ENCODE data around the gene ULK4. TPM values are rescaled to one million over a fixed set of nuclear protein-coding genes. Genes with fewer than 3 reads are reported as not detected.

The ULK4 gene
- total RNA-seq, 1 experiment from 2014 or later, result 14.3 TPM

DNA sequence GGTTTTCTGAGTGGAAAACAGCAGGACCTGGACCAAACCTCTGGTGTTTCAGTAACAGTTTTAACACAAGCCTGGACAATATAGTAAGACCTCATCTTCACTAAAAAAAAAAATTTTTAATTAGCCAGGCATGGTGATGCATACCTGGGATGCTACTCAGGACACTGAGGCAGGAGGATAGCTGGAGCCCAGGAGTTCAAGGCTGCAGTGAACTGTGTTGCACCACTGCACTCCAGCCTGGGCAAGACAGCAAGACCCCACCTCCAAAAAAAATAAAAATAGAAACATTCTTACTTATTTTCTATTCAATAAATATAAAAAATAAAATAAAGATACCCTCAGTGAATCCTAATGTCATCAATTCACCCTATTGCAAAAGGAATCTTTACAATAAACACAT, 21.5 kb downstream of the ULK4 start:
- H3K27ac ChIP-seq (ENCODE audit: low read length), result no peak overlapping the region

DNA sequence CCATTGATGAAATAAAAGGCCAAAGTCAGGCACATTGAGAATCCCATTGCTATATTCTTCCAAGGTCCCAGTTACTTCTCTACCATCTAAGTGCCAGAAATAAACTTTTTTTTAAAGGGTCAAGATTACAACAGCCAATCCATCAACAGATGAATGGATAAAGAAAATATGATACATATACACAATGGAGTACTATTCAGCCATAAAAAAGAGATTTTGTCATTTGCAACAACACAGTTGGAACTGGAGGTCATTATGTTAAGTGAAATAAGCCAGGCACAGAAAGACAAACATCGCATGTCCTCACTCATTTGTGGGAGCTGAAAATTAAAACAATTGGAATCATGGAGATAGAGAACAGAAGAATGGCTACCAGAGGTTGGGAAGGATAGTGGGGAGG, 25.5 kb downstream of the ULK4 start:
- H3K4me1 ChIP-seq (ENCODE audit: control insufficient read depth, insufficient read depth, low read length), result peaks cover 10% of the 10 kb centered on the region

More for the DNA sequence above, 21.5 kb downstream of the ULK4 start:
- in situ Hi-C loops (cut with HindIII; ENCODE audit: low pct_unique_long_range_greater_than_20kb, low sequenced_read_pairs) (no loop called here), intact Hi-C loops (cut with micrococcal nuclease; ENCODE audit: unreplicated experiment) (no loop called here)
- POLR2A ChIA-PET, result no interaction called here
- Histone ChIP-seq H3K4me3 (ENCODE audit: low read depth in 2 of 2, low read length in 2 of 2) (no peak overlapping the region), H3K36me3 (ENCODE audit: control insufficient read depth, insufficient read depth, low read length) (no peaks in the 10 kb centered on the region; the same call in 1 of the 2 replicates), H3K9me3 (ENCODE audit: control insufficient read depth, insufficient read depth, low read depth, low read length) (no peaks in the 10 kb centered on the region), H3K27me3 (ENCODE audit: control insufficient read depth, insufficient read depth, low read length) (no peaks in the 10 kb centered on the region), H3K4me1 (ENCODE audit: control insufficient read depth, insufficient read depth, low read length) (no peaks in the 10 kb centered on the region)
- CTCF ChIA-PET, result no interaction called here
- TF ChIP-seq TCF7L2 (IDR thresholded peaks at IDR 0.05; ENCODE audit: low read depth, low read length) (no peak), REST (IDR thresholded peaks at IDR 0.05; ENCODE audit: insufficient read depth in 1 of 2, low read depth in 2 of 2, low read length in 1 of 2) (no peak), CTCF (IDR thresholded peaks at IDR 0.05) (no peak), POLR2AphosphoS5 (IDR thresholded peaks at IDR 0.05; ENCODE audit: low read depth, low read length) (no peak), SIN3A (IDR thresholded peaks at IDR 0.05; ENCODE audit: borderline replicate concordance, insufficient read depth, low read depth, low read length) (no peak)
- DNase-seq (ENCODE audit: low read depth, low spot score), result no peak
- ATAC-seq, result no peak
- no TSS peak for BruUV-seq (replicated peaks)

More for the DNA sequence above, 25.5 kb downstream of the ULK4 start:
- in situ Hi-C loops (cut with HindIII; ENCODE audit: low pct_unique_long_range_greater_than_20kb, low sequenced_read_pairs), result no loop called here
- ATAC-seq, result no peak
- POLR2A ChIA-PET, result no interaction called here
- H3K27ac ChIP-seq (ENCODE audit: low read length), result no peak overlapping the region
- CTCF ChIA-PET, result no interaction called here
- intact Hi-C loops (cut with micrococcal nuclease; ENCODE audit: unreplicated experiment), result no loop called here
- no peaks in the 10 kb centered on the region for H3K9me3 ChIP-seq (ENCODE audit: control insufficient read depth, insufficient read depth, low read depth, low read length)
- no peaks in the 10 kb centered on the region for H3K27me3 ChIP-seq (ENCODE audit: control insufficient read depth, insufficient read depth, low read length)
- TF ChIP-seq CTCF (IDR thresholded peaks at IDR 0.05) (no peak), SIN3A (IDR thresholded peaks at IDR 0.05; ENCODE audit: borderline replicate concordance, insufficient read depth, low read depth, low read length) (no peak), REST (IDR thresholded peaks at IDR 0.05; ENCODE audit: insufficient read depth in 1 of 2, low read depth in 2 of 2, low read length in 1 of 2) (no peak), TCF7L2 (IDR thresholded peaks at IDR 0.05; ENCODE audit: low read depth, low read length) (no peak), POLR2AphosphoS5 (IDR thresholded peaks at IDR 0.05; ENCODE audit: low read depth, low read length) (no peak)
- H3K4me3 ChIP-seq (ENCODE audit: low read depth in 2 of 2, low read length in 2 of 2), result no peak overlapping the region
- TSS peak; percentile 26 for BruUV-seq (replicated peaks)
- DNase-seq (ENCODE audit: low read depth, low spot score), result no peak
- no peaks in the 10 kb centered on the region; the same call in 1 of the 2 replicates for H3K36me3 ChIP-seq (ENCODE audit: control insufficient read depth, insufficient read depth, low read length)
